Upper lobe of right lung (tissue), 1 donor: ENCODE measurements around the gene FAM117A. TPM values are rescaled to one million over a fixed set of nuclear protein-coding genes. Genes with fewer than 3 reads are reported as not detected.

Source experiments
- ATAC-seq: fragments of 200-7000 bp; cut with Tn5 transposase; one replicate; pipeline ENCODE4 v1.9.1; 2020; ENCODE audit warnings: mild to moderate bottlenecking, moderate library complexity
- DNase-seq: peaks from one replicate; pipeline ENCODE4 v3.0.0-alpha.2; 2020
- H3K27ac ChIP-seq: fragments of 200-600 bp; one replicate; pipeline ENCODE4 v1.8.0; 2022
- H3K27me3 ChIP-seq: fragments of 200-600 bp; one replicate; pipeline ENCODE4 v1.8.0; 2022; ENCODE audit warnings: mild to moderate bottlenecking
- H3K36me3 ChIP-seq: fragments of 200-600 bp; one replicate; pipeline ENCODE4 v1.8.0; 2022
- H3K4me1 ChIP-seq: fragments of 200-600 bp; one replicate; pipeline ENCODE4 v1.8.0; 2022
- H3K4me3 ChIP-seq: fragments of 200-600 bp; one replicate; pipeline ENCODE4 v1.8.0; 2022; ENCODE audit warnings: mild to moderate bottlenecking
- H3K9me3 ChIP-seq: fragments of 200-600 bp; one replicate; pipeline ENCODE4 v1.8.0; 2022
- CTCF ChIP-seq: fragments of 200-600 bp; IDR thresholded peaks from one replicate; pipeline ENCODE4 v1.8.0; 2022; ENCODE audit warnings: antibody characterized with exemption
- intact Hi-C: fragments of 100-400 bp; cut with DNase I; formaldehyde crosslinking; loops from one replicate; pipeline ENCODE4 v1.11.0; 2022
- total RNA-seq: library from RNA; stranded (reverse); fragmentation: NEBNext Ultra II Directional; extraction: Animal tissue kit (Norgen Biotek cat#: 25700); gene quantifications from one replicate; pipeline ENCODE4 v1.2.1, GENCODE V29; 2021
- donor health status: DM: no; HTN: yes; CAD: no; lungs with severe emphysema.

FAM117A gene
- total RNA-seq, 1 donor from 2014 or later = 11.8 TPM

GRCh38 chr17:49748791-49749190, 15.1 kb downstream of the FAM117A start:
- Histone ChIP-seq H3K36me3 (no peaks in the 10 kb centered on the region), H3K4me3 (no peak overlapping the region), H3K27me3 (no peaks in the 10 kb centered on the region), H3K4me1 (peaks cover 15% of the 10 kb centered on the region), H3K9me3 (no peaks in the 10 kb centered on the region), H3K27ac (no peak overlapping the region)
- intact Hi-C loops = no loop called here
- no peak for DNase-seq
- peak; percentile 42 for ATAC-seq
- no peak for TF ChIP-seq CTCF

- Histone ChIP-seq H3K9me3 (no peaks in the 10 kb centered on the region), H3K4me3 (no peak overlapping the region), H3K27ac (no peak overlapping the region), H3K4me1 (peaks cover 15% of the 10 kb centered on the region), H3K36me3 (no peaks in the 10 kb centered on the region), H3K27me3 (no peaks in the 10 kb centered on the region)
- no peak for DNase-seq
- no peak for ATAC-seq
- intact Hi-C loops = no loop called here
- TF ChIP-seq CTCF = no peak
Measured at GRCh38 chr17:49748223-49748622, 15.7 kb downstream of the FAM117A start.

DNA sequence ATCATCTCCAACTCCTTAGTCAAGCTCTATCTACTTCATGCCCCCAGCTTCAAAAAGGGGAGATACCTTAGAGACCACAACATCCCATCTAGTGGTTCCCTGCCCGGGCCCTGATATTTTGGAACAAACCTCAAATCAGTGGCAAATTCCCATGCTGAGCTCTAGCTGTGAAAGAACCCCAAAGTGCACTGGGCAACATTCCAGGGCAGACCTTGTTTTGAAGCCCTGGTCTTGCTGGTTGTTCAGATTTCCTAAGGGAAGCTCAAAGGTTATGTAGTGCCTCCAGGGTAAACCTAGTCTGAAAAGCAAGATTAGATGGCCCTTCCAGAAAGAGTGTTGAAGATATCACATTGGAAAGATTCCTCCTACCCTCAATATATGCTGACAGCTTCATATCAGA, 16.3 kb downstream of the FAM117A start:
- Histone ChIP-seq H3K9me3 (no peaks in the 10 kb centered on the region), H3K36me3 (no peaks in the 10 kb centered on the region), H3K27ac (no peak overlapping the region), H3K4me1 (peaks cover 21% of the 10 kb centered on the region), H3K27me3 (no peaks in the 10 kb centered on the region), H3K4me3 (no peak overlapping the region)
- DNase-seq = no peak
- no peak for TF ChIP-seq CTCF
- ATAC-seq = no peak
- intact Hi-C loops = no loop called here

- peaks cover 28% of the 10 kb centered on the region for H3K4me1 ChIP-seq
- no peaks in the 10 kb centered on the region for H3K27me3 ChIP-seq
- peak overlapping the region; percentile 63 for H3K27ac ChIP-seq
- no peak for TF ChIP-seq CTCF
- no peak for DNase-seq
- H3K9me3 ChIP-seq = no peaks in the 10 kb centered on the region
- H3K4me3 ChIP-seq = no peak overlapping the region
- ATAC-seq = no peak
- H3K36me3 ChIP-seq = no peaks in the 10 kb centered on the region
- intact Hi-C loops = no loop called here
Measured at GRCh38 chr17:49746791-49747490, 17.0 kb downstream of the FAM117A start.

- no peak overlapping the region for H3K27ac ChIP-seq
- DNase-seq (no peak), ATAC-seq (no peak)
- no peaks in the 10 kb centered on the region for H3K27me3 ChIP-seq
- no peaks in the 10 kb centered on the region for H3K36me3 ChIP-seq
- peaks cover 43% of the 10 kb centered on the region for H3K4me1 ChIP-seq
- no peak for TF ChIP-seq CTCF
- no peak overlapping the region for H3K4me3 ChIP-seq
- H3K9me3 ChIP-seq = no peaks in the 10 kb centered on the region
- intact Hi-C loops = no loop called here
Measured at GRCh38 chr17:49745175-49746139, 18.5 kb downstream of the FAM117A start.
